Kidney (tissue), 14 donors: ENCODE data around the gene CNIH3. TPM values are rescaled to one million over a fixed set of nuclear protein-coding genes. Genes with fewer than 3 reads are reported as not detected.

Experiments used
- DNase-seq, 5 donors: peaks; one replicate each; pipeline ENCODE4 v3.0.0-alpha.2; 2013 to 2020
- FAIRE-seq: peaks from 2 replicates; lab custom pipeline; 2012; peaks lifted over from hg19 to GRCh38; lab: Jason Lieb, UNC
- H3K27ac ChIP-seq, 2 donors: one replicate each; pipeline ENCODE4 v1.7.0; 2013; ENCODE audit warnings: low read depth in 2 of 2, low read length in 2 of 2, inconsistent platforms in 1 of 2
- H3K27me3 ChIP-seq: one replicate; pipeline ENCODE4 v1.7.1; 2013; ENCODE audit warnings: low read length, inconsistent platforms; ENCODE audit not compliant: control insufficient read depth, insufficient read depth
- H3K36me3 ChIP-seq, 3 donors: one replicate each; pipeline versions ENCODE4 v1.7.0 to v1.7.1; 2013; ENCODE audit warnings: low read length in 3 of 3, control low read depth in 1 of 3, inconsistent platforms in 1 of 3; ENCODE audit not compliant: insufficient read depth in 3 of 3, control insufficient read depth in 2 of 3
- H3K4me1 ChIP-seq, 3 donors: one replicate each; pipeline versions ENCODE4 v1.7.0 to v1.7.1; 2013; ENCODE audit warnings: low read length in 3 of 3, inconsistent platforms in 1 of 3, low read depth in 1 of 3; ENCODE audit not compliant: control insufficient read depth in 2 of 3, insufficient read depth in 2 of 3
- H3K4me3 ChIP-seq, 3 donors: one replicate each; pipeline versions ENCODE4 v1.7.0 to v1.8.1; 2013; ENCODE audit warnings: low read length in 3 of 3, control low read depth in 1 of 3, inconsistent platforms in 1 of 3
- H3K9ac ChIP-seq, 3 donors: one replicate each; pipeline versions ENCODE4 v1.7.0 to v1.7.1; 2013; ENCODE audit warnings: low read length in 3 of 3, control low read depth in 1 of 3, inconsistent platforms in 1 of 3
- H3K9me3 ChIP-seq, 3 donors: one replicate each; pipeline versions ENCODE4 v1.7.0 to v1.7.1; 2013; ENCODE audit warnings: low read length in 3 of 3, control low read depth in 1 of 3, inconsistent platforms in 1 of 3; ENCODE audit not compliant: control insufficient read depth in 2 of 3, insufficient read depth in 1 of 3
- intact Hi-C: fragments of 100-400 bp; cut with DNase I; formaldehyde crosslinking; loops from one replicate; pipeline ENCODE4 v1.11.1; 2022
- polyA plus RNA-seq: library from polyadenylated mRNA; stranded (reverse); fragments of 350-450 nt; fragmentation: Illumina TruSeq; extraction: RNeasy Lipid Tissue Mini Kit (QIAGEN cat#74804); gene quantifications from one replicate; pipeline ENCODE4 v1.2.3, GENCODE V29; 2014; ENCODE audit warnings: low read depth, low replicate concordance; ENCODE audit not compliant: insufficient read depth
- total RNA-seq: library from RNA; stranded (reverse); fragmentation: NEBNext Ultra II Directional; extraction: Animal tissue kit (Norgen Biotek cat#: 25700); gene quantifications from one replicate; pipeline ENCODE4 v1.2.1, GENCODE V29; 2021
- TF ChIP-seq, protein P1 (sequence below): IDR thresholded peaks from 3 replicates; pipeline ENCODE4 v1.5.1; 2012; ENCODE audit warnings: mild to moderate bottlenecking, moderate library complexity, borderline replicate concordance; ENCODE audit not compliant: insufficient read depth; ENCODE audit errors: extremely low read depth
- donor health status: control.
- donor health status: control.
- donor health status: control.
- donor health status: control.
- donor health status: control.
- donor health status: DM: yes; HTN: yes; CAD: no.
- donor health status: Normal renal cell carcinoma (clear cell type).

Gene CNIH3
- total and polyA plus RNA-seq, 2 donors from 2014 or later: 4.3 to 7.6 TPM

DNA sequence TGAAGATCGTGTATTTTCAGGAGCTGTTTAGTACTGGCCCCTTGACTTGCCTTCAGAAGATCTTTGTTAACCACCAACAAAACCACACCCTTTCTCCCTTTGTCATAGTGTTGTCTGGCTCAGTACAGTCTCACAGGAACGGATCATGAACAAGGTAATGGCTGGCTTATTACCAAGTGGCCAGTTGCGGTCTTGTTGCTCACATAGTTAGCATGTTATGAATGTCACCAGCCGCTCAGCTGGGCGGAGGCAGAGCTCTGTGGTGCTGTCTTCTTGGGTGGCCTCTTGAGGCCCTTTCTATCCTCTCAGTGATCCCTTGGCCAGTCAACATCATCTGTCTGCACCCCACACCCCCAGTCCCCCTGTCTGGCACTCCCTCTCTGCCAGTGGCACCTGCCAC is 21.4 kb downstream of the CNIH3 start:
- Histone ChIP-seq H3K36me3 (no peaks in the 10 kb centered on the region), H3K4me1 (no peaks in the 10 kb centered on the region), H3K27ac (no peak overlapping the region), H3K27me3 (no peaks in the 10 kb centered on the region), H3K9ac (no peak overlapping the region), H3K9me3 (no peaks in the 10 kb centered on the region), H3K4me3 (no peak overlapping the region)
- intact Hi-C loops: no loop called here
- FAIRE-seq (no peak), DNase-seq (no peak)
- TF ChIP-seq, protein P1, sequence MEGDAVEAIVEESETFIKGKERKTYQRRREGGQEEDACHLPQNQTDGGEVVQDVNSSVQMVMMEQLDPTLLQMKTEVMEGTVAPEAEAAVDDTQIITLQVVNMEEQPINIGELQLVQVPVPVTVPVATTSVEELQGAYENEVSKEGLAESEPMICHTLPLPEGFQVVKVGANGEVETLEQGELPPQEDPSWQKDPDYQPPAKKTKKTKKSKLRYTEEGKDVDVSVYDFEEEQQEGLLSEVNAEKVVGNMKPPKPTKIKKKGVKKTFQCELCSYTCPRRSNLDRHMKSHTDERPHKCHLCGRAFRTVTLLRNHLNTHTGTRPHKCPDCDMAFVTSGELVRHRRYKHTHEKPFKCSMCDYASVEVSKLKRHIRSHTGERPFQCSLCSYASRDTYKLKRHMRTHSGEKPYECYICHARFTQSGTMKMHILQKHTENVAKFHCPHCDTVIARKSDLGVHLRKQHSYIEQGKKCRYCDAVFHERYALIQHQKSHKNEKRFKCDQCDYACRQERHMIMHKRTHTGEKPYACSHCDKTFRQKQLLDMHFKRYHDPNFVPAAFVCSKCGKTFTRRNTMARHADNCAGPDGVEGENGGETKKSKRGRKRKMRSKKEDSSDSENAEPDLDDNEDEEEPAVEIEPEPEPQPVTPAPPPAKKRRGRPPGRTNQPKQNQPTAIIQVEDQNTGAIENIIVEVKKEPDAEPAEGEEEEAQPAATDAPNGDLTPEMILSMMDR: no peak

GRCh38 chr1:224637936-224638335 is 21.8 kb downstream of the CNIH3 start:
- Histone ChIP-seq H3K9me3 (no peaks in the 10 kb centered on the region), H3K27ac (no peak overlapping the region), H3K36me3 (no peaks in the 10 kb centered on the region), H3K9ac (no peak overlapping the region), H3K4me3 (no peak overlapping the region), H3K27me3 (no peaks in the 10 kb centered on the region), H3K4me1 (no peaks in the 10 kb centered on the region)
- TF ChIP-seq, protein P1: no peak
- FAIRE-seq (no peak), DNase-seq (no peak)
- intact Hi-C loops: no loop called here

DNA sequence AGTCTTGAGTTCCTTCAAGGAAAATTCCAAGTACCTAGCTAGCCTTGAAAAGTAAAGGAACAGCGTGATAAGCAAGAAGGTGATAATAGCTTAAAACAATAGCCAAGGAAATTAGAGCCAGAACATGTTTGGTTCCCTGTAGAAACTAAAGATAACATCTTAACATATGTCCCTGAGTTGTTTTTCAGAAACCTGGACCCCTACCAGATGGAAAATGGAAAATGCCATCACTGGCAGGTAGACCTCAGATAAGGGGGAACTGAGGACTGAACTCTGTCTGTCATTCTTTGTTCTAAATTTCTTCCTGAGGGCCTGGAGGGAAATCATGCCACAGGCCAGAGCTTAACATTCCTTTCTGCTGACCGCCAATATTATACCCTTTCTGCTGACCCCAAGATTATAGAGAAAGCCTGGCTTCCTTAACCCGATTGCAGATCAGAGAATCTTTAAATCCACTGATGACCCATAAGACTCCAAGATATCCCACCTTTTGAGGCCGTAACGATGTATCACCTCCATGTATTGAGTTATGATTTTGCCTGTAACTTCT is 23.4 kb downstream of the CNIH3 start:
- intact Hi-C loops: no loop called here
- no peaks in the 10 kb centered on the region for H3K27me3 ChIP-seq
- FAIRE-seq (no peak), DNase-seq (no peak)
- H3K27ac ChIP-seq: no peak overlapping the region
- H3K9me3 ChIP-seq: no peaks in the 10 kb centered on the region
- no peak overlapping the region for H3K4me3 ChIP-seq
- TF ChIP-seq, protein P1: no peak
- no peak overlapping the region for H3K9ac ChIP-seq
- H3K4me1 ChIP-seq: no peaks in the 10 kb centered on the region
- H3K36me3 ChIP-seq: no peaks in the 10 kb centered on the region

- Histone ChIP-seq H3K9ac (no peak overlapping the region), H3K36me3 (no peaks in the 10 kb centered on the region), H3K27me3 (no peaks in the 10 kb centered on the region), H3K4me1 (no peaks in the 10 kb centered on the region), H3K4me3 (no peak overlapping the region), H3K9me3 (no peaks in the 10 kb centered on the region), H3K27ac (no peak overlapping the region)
- no peak for DNase-seq
- intact Hi-C loops: no loop called here
- TF ChIP-seq, protein P1: no peak
- FAIRE-seq: no peak
These were observed 23.9 kb downstream of the CNIH3 start for GRCh38 chr1:224640018-224640417.
